Mucosa of rectum (tissue), 2 donors: ENCODE results near the gene KLK8.

Experiments used
- H3K27ac ChIP-seq, 2 donors: one replicate each; pipeline ENCODE4 v1.7.0; 2013; ENCODE audit warnings: inconsistent platforms in 2 of 2, low read depth in 2 of 2, low read length in 2 of 2
- H3K27me3 ChIP-seq, 2 donors: one replicate each; pipeline ENCODE4 v1.7.0; 2013; ENCODE audit warnings: low read length in 2 of 2; ENCODE audit not compliant: control insufficient read depth in 2 of 2, insufficient read depth in 2 of 2
- H3K36me3 ChIP-seq, 2 donors: one replicate each; pipeline ENCODE4 v1.7.0; 2013; ENCODE audit warnings: low read length in 2 of 2; ENCODE audit not compliant: control insufficient read depth in 2 of 2, insufficient read depth in 2 of 2
- H3K4me1 ChIP-seq, 2 donors: one replicate each; pipeline ENCODE4 v1.7.0; 2013; ENCODE audit warnings: low read length in 2 of 2, mild to moderate bottlenecking in 1 of 2; ENCODE audit not compliant: control insufficient read depth in 2 of 2, insufficient read depth in 2 of 2
- H3K4me3 ChIP-seq, 2 donors: one replicate each; pipeline ENCODE4 v1.7.0; 2013; ENCODE audit warnings: low read length in 2 of 2
- H3K9ac ChIP-seq, 2 donors: one replicate each; pipeline ENCODE4 v1.7.0; 2013; ENCODE audit warnings: low read length in 2 of 2, low read depth in 1 of 2, mild to moderate bottlenecking in 1 of 2
- H3K9me3 ChIP-seq, 2 donors: one replicate each; pipeline ENCODE4 v1.7.0; 2013; ENCODE audit warnings: low read length in 2 of 2; ENCODE audit not compliant: control insufficient read depth in 2 of 2
- donor health status: healthy.
- donor health status: Normal muscosa, but diverticular disease.

The KLK8 gene

GRCh38 chr19:50959731-50960500 is 41.5 kb downstream of the KLK8 start:
- H3K27me3 ChIP-seq: no peaks in the 10 kb centered on the region
- no peak overlapping the region for H3K9ac ChIP-seq
- no peaks in the 10 kb centered on the region for H3K4me1 ChIP-seq
- H3K36me3 ChIP-seq: no peaks in the 10 kb centered on the region
- no peak overlapping the region for H3K4me3 ChIP-seq
- H3K27ac ChIP-seq: no peak overlapping the region
- H3K9me3 ChIP-seq: no peaks in the 10 kb centered on the region

GRCh38 chr19:50957587-50957986 is 43.8 kb downstream of the KLK8 start:
- H3K9me3 ChIP-seq: no peaks in the 10 kb centered on the region
- no peaks in the 10 kb centered on the region for H3K4me1 ChIP-seq

GRCh38 chr19:50952910-50953309 is 48.5 kb downstream of the KLK8 start, which contains the start of gene KLK5:
KLK5 (minus strand) TSS chr19:50953038; CDS start chr19:50952657, 381 bp downstream.
- no peaks in the 10 kb centered on the region for H3K4me1 ChIP-seq
- no peak within 1 kb of the TSS for H3K27ac ChIP-seq
- no peak within 1 kb of the TSS for H3K4me3 ChIP-seq
- H3K9me3 ChIP-seq: no peaks in the 10 kb centered on the region
- no peaks in the 10 kb centered on the region for H3K27me3 ChIP-seq
- no peaks in the 10 kb centered on the region for H3K36me3 ChIP-seq
- H3K9ac ChIP-seq: no peak within 1 kb of the TSS

More at GRCh38 chr19:50957587-50957986, 43.8 kb downstream of the KLK8 start:
- Histone ChIP-seq H3K4me3 (no peak overlapping the region), H3K27me3 (no peaks in the 10 kb centered on the region), H3K9ac (no peak overlapping the region), H3K27ac (no peak overlapping the region), H3K36me3 (no peaks in the 10 kb centered on the region)

GRCh38 chr19:50949861-50950260 is 51.5 kb downstream of the KLK8 start:
- no peaks in the 10 kb centered on the region for H3K9me3 ChIP-seq

GRCh38 chr19:50947123-50947522 is 54.3 kb downstream of the KLK8 start:
- Histone ChIP-seq H3K36me3 (no peaks in the 10 kb centered on the region), H3K9me3 (no peaks in the 10 kb centered on the region), H3K4me1 (no peaks in the 10 kb centered on the region), H3K27me3 (no peaks in the 10 kb centered on the region), H3K27ac (no peak overlapping the region), H3K4me3 (no peak overlapping the region), H3K9ac (no peak overlapping the region)

More at GRCh38 chr19:50949861-50950260, 51.5 kb downstream of the KLK8 start:
- H3K36me3 ChIP-seq: no peaks in the 10 kb centered on the region
- no peak overlapping the region for H3K4me3 ChIP-seq
- no peak overlapping the region for H3K9ac ChIP-seq
- H3K27me3 ChIP-seq: no peaks in the 10 kb centered on the region
- H3K27ac ChIP-seq: no peak overlapping the region
- no peaks in the 10 kb centered on the region for H3K4me1 ChIP-seq
